ENCODE measurements around the gene LINGO1.

The LINGO1 gene

GRCh38 chr15:77578641-77579372 is 53.9 kb downstream of the LINGO1 start:
- DNase-seq (ENCODE audit: insufficient read length, low spot score) (no peak), FAIRE-seq (no peak)
- TF ChIP-seq TAF1 (IDR thresholded peaks at IDR 0.05; ENCODE audit: low read depth, low read length): no peak
- TF ChIP-seq POLR2AphosphoS5 (IDR thresholded peaks at IDR 0.05; ENCODE audit: low read depth, low read length): no peak
- TF ChIP-seq POU2F2 (IDR thresholded peaks at IDR 0.05; ENCODE audit: low read depth, low read length): no peak
- TF ChIP-seq PAX5 (IDR thresholded peaks at IDR 0.05; ENCODE audit: insufficient read depth, low read length, severe bottlenecking): no peak
- no peak for TF ChIP-seq SPI1 (IDR thresholded peaks at IDR 0.05; ENCODE audit: low read depth, low read length)
- no peak for TF ChIP-seq POLR2A (IDR thresholded peaks at IDR 0.05; ENCODE audit: low read depth, low read length)

GRCh38 chr15:77577366-77577950 is 55.3 kb downstream of the LINGO1 start:
- no peak for DNase-seq (ENCODE audit: insufficient read length, low spot score)
- no peak for FAIRE-seq

DNA sequence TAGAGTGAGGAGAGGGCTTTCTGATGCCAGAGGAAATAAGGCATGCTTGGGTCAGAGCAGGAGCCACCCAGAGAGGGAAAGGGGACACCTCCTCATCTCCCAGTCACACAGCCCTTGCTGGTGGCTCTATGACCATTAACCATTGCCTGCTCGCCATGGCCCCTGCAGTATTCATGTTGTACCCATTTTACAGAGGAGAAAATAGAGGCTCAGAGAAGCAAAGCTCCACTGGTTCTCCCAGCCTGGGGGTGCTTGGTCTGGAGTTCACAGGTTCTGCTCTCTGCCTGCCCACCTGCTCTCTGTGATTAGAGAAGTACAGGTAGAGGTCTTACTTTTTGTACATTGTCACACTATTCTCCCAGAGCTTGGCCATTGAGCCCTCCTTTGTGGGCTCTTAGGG is 56.2 kb downstream of the LINGO1 start:
- DNase-seq (ENCODE audit: insufficient read length, low spot score) (no peak), FAIRE-seq (no peak)
- no peak for TF ChIP-seq TAF1 (IDR thresholded peaks at IDR 0.05; ENCODE audit: low read depth, low read length)
- no peak for TF ChIP-seq SPI1 (IDR thresholded peaks at IDR 0.05; ENCODE audit: low read depth, low read length)
- TF ChIP-seq POLR2A (IDR thresholded peaks at IDR 0.05; ENCODE audit: low read depth, low read length): no peak
- TF ChIP-seq POLR2AphosphoS5 (IDR thresholded peaks at IDR 0.05; ENCODE audit: low read depth, low read length): no peak
- no peak for TF ChIP-seq POU2F2 (IDR thresholded peaks at IDR 0.05; ENCODE audit: low read depth, low read length)
- TF ChIP-seq PAX5 (IDR thresholded peaks at IDR 0.05; ENCODE audit: insufficient read depth, low read length, severe bottlenecking): no peak

More at GRCh38 chr15:77577366-77577950, 55.3 kb downstream of the LINGO1 start:
- TF ChIP-seq PAX5 (IDR thresholded peaks at IDR 0.05; ENCODE audit: insufficient read depth, low read length, severe bottlenecking): no peak

- TF ChIP-seq TAF1 (IDR thresholded peaks at IDR 0.05; ENCODE audit: low read depth, low read length) (no peak), POLR2AphosphoS5 (IDR thresholded peaks at IDR 0.05; ENCODE audit: low read depth, low read length) (no peak), POU2F2 (IDR thresholded peaks at IDR 0.05; ENCODE audit: low read depth, low read length) (no peak), SPI1 (IDR thresholded peaks at IDR 0.05; ENCODE audit: low read depth, low read length) (no peak), POLR2A (IDR thresholded peaks at IDR 0.05; ENCODE audit: low read depth, low read length) (no peak), PAX5 (IDR thresholded peaks at IDR 0.05; ENCODE audit: insufficient read depth, low read length, severe bottlenecking) (no peak)
- no peak for DNase-seq (ENCODE audit: insufficient read length, low spot score)
- no peak for FAIRE-seq
Measured at GRCh38 chr15:77575203-77575934, 57.3 kb downstream of the LINGO1 start.

DNA sequence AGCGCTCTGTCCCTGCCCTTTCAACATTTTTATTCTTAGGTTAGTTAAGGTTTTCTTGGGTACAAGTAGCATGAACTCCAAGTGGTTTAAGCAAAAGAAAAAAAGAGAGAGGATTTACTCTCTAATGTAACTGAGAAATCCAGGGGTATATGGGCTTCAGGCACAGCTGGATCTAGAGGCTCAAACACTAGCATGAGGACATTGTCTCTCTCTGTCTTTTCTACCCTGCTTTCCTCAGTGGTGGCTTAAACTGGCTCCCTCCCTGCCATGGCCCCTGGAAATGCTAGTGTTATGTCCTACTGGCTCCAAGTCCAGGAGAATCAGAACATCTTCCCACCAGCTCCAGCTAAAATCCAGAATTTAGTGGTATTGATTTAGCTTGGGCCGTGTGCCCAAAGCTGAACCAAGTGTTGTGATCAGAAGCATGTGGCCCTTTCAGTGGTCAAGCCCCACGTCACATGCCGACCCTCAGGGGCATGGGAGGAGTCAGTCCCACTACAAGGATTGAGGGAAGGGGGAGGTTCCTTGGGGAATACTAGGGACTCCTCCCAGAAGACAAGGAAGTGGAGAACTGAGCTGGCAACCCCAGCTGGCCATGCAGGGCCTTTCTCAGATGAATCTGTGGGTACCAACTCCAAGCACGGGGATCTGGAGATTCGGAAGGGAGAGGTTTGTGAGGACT is 58.0 kb downstream of the LINGO1 start:
- DNase-seq (ENCODE audit: insufficient read length, low spot score) (no peak), FAIRE-seq (no peak)
- TF ChIP-seq SPI1 (IDR thresholded peaks at IDR 0.05; ENCODE audit: low read depth, low read length) (no peak), POLR2A (IDR thresholded peaks at IDR 0.05; ENCODE audit: low read depth, low read length) (no peak), TAF1 (IDR thresholded peaks at IDR 0.05; ENCODE audit: low read depth, low read length) (no peak), POLR2AphosphoS5 (IDR thresholded peaks at IDR 0.05; ENCODE audit: low read depth, low read length) (no peak), PAX5 (IDR thresholded peaks at IDR 0.05; ENCODE audit: insufficient read depth, low read length, severe bottlenecking) (no peak), POU2F2 (IDR thresholded peaks at IDR 0.05; ENCODE audit: low read depth, low read length) (no peak)

GRCh38 chr15:77573802-77574201 is 58.9 kb downstream of the LINGO1 start:
- TF ChIP-seq TAF1 (IDR thresholded peaks at IDR 0.05; ENCODE audit: low read depth, low read length) (no peak), SPI1 (IDR thresholded peaks at IDR 0.05; ENCODE audit: low read depth, low read length) (no peak), POLR2A (IDR thresholded peaks at IDR 0.05; ENCODE audit: low read depth, low read length) (no peak), PAX5 (IDR thresholded peaks at IDR 0.05; ENCODE audit: insufficient read depth, low read length, severe bottlenecking) (no peak), POU2F2 (IDR thresholded peaks at IDR 0.05; ENCODE audit: low read depth, low read length) (no peak), POLR2AphosphoS5 (IDR thresholded peaks at IDR 0.05; ENCODE audit: low read depth, low read length) (no peak)
- FAIRE-seq: no peak
- no peak for DNase-seq (ENCODE audit: insufficient read length, low spot score)

DNA sequence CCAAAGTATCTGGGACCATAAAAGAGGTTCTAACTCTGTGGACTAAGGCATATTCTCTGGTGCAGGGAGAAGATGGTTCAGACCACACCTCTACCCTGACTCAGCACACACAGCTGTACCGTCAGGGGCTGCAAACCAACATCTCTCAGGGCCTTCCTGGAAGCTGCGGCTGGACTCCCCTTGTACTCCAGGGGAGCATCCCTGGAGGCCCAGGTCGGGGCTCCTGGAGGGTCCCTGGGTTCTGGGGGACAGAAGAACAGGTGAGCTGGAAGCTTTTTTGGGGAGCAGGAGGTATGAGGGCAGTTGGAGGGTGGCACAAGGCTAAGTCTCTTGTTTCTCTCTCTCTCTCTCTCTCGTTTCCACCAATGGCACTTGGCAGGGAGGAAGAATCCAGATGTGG is 60.5 kb downstream of the LINGO1 start:
- DNase-seq (ENCODE audit: insufficient read length, low spot score) (no peak), FAIRE-seq (no peak)
- no peak for TF ChIP-seq POLR2AphosphoS5 (IDR thresholded peaks at IDR 0.05; ENCODE audit: low read depth, low read length)
- TF ChIP-seq SPI1 (IDR thresholded peaks at IDR 0.05; ENCODE audit: low read depth, low read length): no peak
- no peak for TF ChIP-seq PAX5 (IDR thresholded peaks at IDR 0.05; ENCODE audit: insufficient read depth, low read length, severe bottlenecking)
- no peak for TF ChIP-seq TAF1 (IDR thresholded peaks at IDR 0.05; ENCODE audit: low read depth, low read length)
- no peak for TF ChIP-seq POU2F2 (IDR thresholded peaks at IDR 0.05; ENCODE audit: low read depth, low read length)
- TF ChIP-seq POLR2A (IDR thresholded peaks at IDR 0.05; ENCODE audit: low read depth, low read length): no peak

GRCh38 chr15:77571741-77572140 is 61.0 kb downstream of the LINGO1 start:
- no peak for FAIRE-seq
- DNase-seq (ENCODE audit: insufficient read length, low spot score): no peak
- TF ChIP-seq POLR2A (IDR thresholded peaks at IDR 0.05; ENCODE audit: low read depth, low read length) (no peak), PAX5 (IDR thresholded peaks at IDR 0.05; ENCODE audit: insufficient read depth, low read length, severe bottlenecking) (no peak), TAF1 (IDR thresholded peaks at IDR 0.05; ENCODE audit: low read depth, low read length) (no peak), POLR2AphosphoS5 (IDR thresholded peaks at IDR 0.05; ENCODE audit: low read depth, low read length) (no peak), POU2F2 (IDR thresholded peaks at IDR 0.05; ENCODE audit: low read depth, low read length) (no peak), SPI1 (IDR thresholded peaks at IDR 0.05; ENCODE audit: low read depth, low read length) (no peak)

DNA sequence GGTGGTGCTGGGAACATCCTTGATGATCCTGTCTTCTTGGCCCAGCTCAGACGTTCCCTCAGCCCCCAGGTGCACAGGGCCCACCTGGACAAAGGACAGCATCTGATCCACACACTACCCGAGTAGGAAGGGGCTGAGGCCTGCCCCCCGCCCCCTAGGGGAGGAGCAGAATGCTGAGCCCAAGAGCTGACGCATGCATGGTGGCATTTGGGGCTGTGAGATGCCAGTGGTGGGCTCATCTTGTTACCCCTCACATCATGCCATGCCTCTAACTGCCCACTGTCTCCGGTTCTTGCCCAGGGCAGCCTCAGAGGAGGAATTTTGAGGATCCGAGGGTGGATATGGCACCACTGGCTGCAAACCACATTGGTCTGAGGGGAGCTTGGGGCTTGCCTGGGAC is 61.5 kb downstream of the LINGO1 start:
- no peak for TF ChIP-seq PAX5 (IDR thresholded peaks at IDR 0.05; ENCODE audit: insufficient read depth, low read length, severe bottlenecking)
- no peak for TF ChIP-seq SPI1 (IDR thresholded peaks at IDR 0.05; ENCODE audit: low read depth, low read length)
- TF ChIP-seq TAF1 (IDR thresholded peaks at IDR 0.05; ENCODE audit: low read depth, low read length): no peak
- TF ChIP-seq POLR2A (IDR thresholded peaks at IDR 0.05; ENCODE audit: low read depth, low read length): no peak
- TF ChIP-seq POLR2AphosphoS5 (IDR thresholded peaks at IDR 0.05; ENCODE audit: low read depth, low read length): no peak
- TF ChIP-seq POU2F2 (IDR thresholded peaks at IDR 0.05; ENCODE audit: low read depth, low read length): no peak
- no peak for FAIRE-seq

More for the DNA sequence above, 61.5 kb downstream of the LINGO1 start:
- DNase-seq (ENCODE audit: insufficient read length, low spot score): no peak
